ENCODE data around the gene GAB2. TPM values are rescaled to one million over a fixed set of nuclear protein-coding genes. Genes with fewer than 3 reads are reported as not detected.

The GAB2 gene
- total and polyA plus RNA-seq, 2 donors (not counting 1 experiment from before 2014, with no cell fraction given), result 5.8 to 85.9 TPM

DNA sequence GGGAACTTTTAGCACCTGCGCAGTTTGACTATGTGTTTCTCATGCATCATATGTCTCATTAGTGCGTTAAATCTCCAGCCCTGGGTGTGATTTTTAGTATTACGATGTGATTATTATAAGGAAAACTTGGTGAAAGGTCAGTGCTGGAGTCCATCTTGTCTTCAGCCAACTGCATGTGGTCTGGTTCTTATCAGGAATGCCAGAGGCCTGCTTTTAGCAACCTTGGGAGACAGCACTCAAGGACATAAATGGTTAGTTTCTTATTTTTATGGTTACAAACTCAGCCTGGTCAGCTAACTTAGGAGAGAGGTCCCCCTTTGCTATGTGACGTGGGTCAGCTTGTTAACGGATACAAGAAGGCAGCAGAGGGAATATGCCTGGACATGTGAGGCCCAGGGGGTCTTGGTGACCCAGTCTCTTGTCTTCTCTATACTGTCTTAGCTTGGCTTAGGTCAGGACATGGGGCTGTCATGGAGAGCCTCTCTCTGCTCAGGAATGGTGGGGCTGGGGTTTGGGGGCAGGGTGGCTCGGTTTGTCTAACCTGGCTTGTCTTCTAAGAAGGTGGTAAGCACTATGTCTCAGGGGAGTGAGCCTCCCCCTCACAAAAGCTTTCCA is 250.7 kb downstream of the GAB2 start:
- ChIA-PET CTCF (no interaction called here), POLR2A (no interaction called here)
- ATAC-seq (ENCODE audit: low read depth) (no peak), DNase-seq (no peak)
- Histone ChIP-seq H2AFZ (ENCODE audit: insufficient read depth, low read depth, low read length, poor library complexity, severe bottlenecking) (no peak overlapping the region), H4K20me1 (ENCODE audit: control insufficient read depth, insufficient read depth, low read length, poor library complexity, severe bottlenecking) (no peaks in the 10 kb centered on the region), H3K4me2 (replicated peaks; ENCODE audit: low read depth, low read length, poor library complexity, severe bottlenecking) (no peak overlapping the region), H3K79me2 (ENCODE audit: control insufficient read depth, insufficient read depth, low read length) (no peaks in the 10 kb centered on the region), H3K9me3 (ENCODE audit: control extremely low read depth in 1 of 3, control insufficient read depth in 2 of 3, insufficient read depth in 1 of 3, low read length in 2 of 3) (no peaks in the 10 kb centered on the region), H3K9ac (ENCODE audit: low read length) (no peak overlapping the region), H3K4me1 (ENCODE audit: control insufficient read depth in 2 of 2, insufficient read depth in 2 of 2, low read length in 2 of 2) (no peaks in the 10 kb centered on the region), H3K27me3 (replicated peaks in 1 of 4; ENCODE audit: control extremely low read depth in 1 of 4, control insufficient read depth in 3 of 4, insufficient read depth in 4 of 4, low read length in 3 of 4) (no peaks in the 10 kb centered on the region), H3K36me3 (replicated peaks in 1 of 2; ENCODE audit: control extremely low read depth in 1 of 2, control insufficient read depth in 1 of 2, extremely low read depth in 1 of 2, insufficient read depth in 2 of 2, low read length in 1 of 2) (no peaks in the 10 kb centered on the region), H3K27ac (ENCODE audit: low read length in 2 of 2) (no peak overlapping the region), H3K4me3 (ENCODE audit: control extremely low read depth in 1 of 5, extremely low read depth in 1 of 5, insufficient read depth in 1 of 5, low read depth in 2 of 5, low read length in 4 of 5) (no peak overlapping the region)
- Mint-ChIP-seq H3K4me1 (no peaks in the 10 kb centered on the region), H3K27me3 (no peaks in the 10 kb centered on the region), H3K9me3 (ENCODE audit: insufficient read depth) (no peaks in the 10 kb centered on the region), H3K4me3 (no peak overlapping the region), H3K27ac (no peak overlapping the region)
- TF ChIP-seq, protein P1, sequence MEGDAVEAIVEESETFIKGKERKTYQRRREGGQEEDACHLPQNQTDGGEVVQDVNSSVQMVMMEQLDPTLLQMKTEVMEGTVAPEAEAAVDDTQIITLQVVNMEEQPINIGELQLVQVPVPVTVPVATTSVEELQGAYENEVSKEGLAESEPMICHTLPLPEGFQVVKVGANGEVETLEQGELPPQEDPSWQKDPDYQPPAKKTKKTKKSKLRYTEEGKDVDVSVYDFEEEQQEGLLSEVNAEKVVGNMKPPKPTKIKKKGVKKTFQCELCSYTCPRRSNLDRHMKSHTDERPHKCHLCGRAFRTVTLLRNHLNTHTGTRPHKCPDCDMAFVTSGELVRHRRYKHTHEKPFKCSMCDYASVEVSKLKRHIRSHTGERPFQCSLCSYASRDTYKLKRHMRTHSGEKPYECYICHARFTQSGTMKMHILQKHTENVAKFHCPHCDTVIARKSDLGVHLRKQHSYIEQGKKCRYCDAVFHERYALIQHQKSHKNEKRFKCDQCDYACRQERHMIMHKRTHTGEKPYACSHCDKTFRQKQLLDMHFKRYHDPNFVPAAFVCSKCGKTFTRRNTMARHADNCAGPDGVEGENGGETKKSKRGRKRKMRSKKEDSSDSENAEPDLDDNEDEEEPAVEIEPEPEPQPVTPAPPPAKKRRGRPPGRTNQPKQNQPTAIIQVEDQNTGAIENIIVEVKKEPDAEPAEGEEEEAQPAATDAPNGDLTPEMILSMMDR (IDR thresholded peaks at IDR 0.05), result no peak
- TF ChIP-seq EZH2 (IDR thresholded peaks at IDR 0.05; ENCODE audit: borderline replicate concordance, insufficient read depth, low read depth, low read length, poor library complexity, severe bottlenecking), result no peak
- WGBS (ENCODE audit: insufficient coverage), result 97% methylated on average over 5 of the region's 6 CpGs
- intact Hi-C loops (cut with micrococcal nuclease), result no loop called here

Other genes with a start within 250 kb of the GAB2 start
- gene KCTD21, start 229.2 kb downstream of the GAB2 start, total RNA-seq, result 6.3 and 8.0 TPM in 2 replicates
- gene KCTD21, start 229.2 kb downstream of the GAB2 start, polyA plus RNA-seq, result 2.1 and 4.3 TPM in 2 replicates
- gene USP35, start 228.9 kb downstream of the GAB2 start, total RNA-seq, result 4.5 and 6.0 TPM in 2 replicates
- 4.5 and 4.8 TPM in 2 replicates for gene USP35, start 228.9 kb downstream of the GAB2 start, polyA plus RNA-seq
- gene NARS2, start 157.0 kb upstream of the GAB2 start, total RNA-seq, result 14.6 and 16.0 TPM in 2 replicates
- 9.7 and 10.8 TPM in 2 replicates for gene NARS2, start 157.0 kb upstream of the GAB2 start, polyA plus RNA-seq